NK-92 treated with Interleukin-12 subunit alpha and Interleukin-12 subunit beta, amount 100 ng/mL, for 24 hours (cell line): ENCODE measurements around the gene MAPK12.
"Not testable (repeated sequence)": the region's sequence is repeated elsewhere in the genome, so short reads cannot be mapped to it uniquely, and the experiment has no call there.

Experiments
- DNase-seq: peaks from one replicate; lab custom pipeline; 2025; lab: John Stamatoyannopoulos, UW

Gene MAPK12

GRCh38 chr22:50216055-50216683 is 45.3 kb downstream of the MAPK12 start:
- no peak for DNase-seq

DNA sequence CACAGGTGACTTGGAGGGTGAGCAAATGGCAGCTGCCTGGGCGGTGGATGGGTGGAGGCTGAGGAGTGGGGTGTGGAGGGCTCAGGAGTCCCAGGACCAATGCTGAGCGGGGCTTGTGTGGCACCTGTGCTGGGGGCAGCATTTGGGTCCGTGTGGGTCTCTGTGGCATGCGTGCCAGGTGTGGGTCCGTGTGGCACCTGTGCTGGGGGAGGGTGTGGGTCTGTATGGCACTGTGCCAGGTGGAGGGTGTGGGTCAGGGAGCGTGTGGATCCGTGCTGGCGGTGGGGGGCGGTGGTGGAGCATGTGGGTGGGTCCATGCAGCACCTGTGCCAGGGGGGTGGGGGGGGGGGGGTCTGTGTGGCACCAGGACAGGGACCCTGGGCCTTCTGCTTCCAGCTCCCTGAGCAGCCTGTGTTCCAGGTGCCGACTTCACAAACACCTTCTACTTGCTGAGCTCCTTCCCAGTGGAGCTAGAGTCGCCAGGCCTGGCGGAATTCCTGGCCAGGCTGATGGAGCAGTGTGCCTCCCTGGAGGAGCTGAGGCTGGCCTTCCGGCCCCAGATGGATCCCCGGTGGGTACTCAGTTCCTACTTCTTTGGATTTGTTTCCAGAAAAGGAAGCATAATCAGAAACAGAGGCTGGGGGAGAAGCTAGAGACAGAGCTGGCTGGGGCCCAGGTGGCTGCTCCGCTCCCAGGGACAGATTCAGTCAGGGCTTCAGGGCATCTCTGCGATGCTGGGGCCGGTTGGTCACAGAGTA is 46.0 kb downstream of the MAPK12 start:
- DNase-seq = no peak

DNA sequence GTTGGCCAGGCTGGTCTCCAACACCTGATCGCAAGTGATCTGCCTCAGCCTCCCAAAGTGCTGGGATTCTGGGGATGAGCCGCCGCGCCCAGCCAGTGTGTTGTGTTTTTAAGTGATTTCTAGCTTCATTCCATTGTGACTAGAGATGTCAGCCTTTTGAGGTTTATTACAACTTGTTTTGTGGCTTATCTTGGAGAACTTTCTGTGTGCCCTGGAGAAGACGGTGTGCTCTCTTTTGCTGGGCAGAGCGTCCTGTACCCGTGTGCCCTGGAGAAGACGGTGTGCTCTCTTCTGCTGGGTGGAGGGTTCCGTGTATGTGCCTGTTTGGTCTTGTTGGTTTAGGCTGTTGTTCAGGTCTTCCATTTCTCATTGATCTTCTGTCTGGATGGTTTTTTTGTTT is 48.2 kb downstream of the MAPK12 start:
- DNase-seq = no peak

DNA sequence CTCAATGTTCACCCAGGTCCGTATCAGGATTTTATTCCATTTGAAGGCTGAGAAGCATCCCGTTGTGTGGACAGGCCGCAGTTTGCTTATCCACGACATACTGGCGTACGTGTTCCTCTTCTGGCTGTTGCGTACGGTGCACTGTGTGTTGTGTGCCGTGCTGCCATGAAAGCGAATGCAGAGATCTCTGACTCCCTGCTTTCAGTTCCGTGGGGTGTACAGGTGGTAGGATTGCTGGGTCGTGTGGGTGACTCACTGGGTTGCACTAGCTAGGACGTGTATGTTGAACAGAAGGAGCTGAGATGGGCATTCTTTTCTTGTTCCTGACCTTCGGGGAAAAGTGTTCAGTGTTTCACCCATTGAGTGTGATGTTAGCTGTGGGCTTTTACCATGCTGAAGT is 50.3 kb downstream of the MAPK12 start:
- DNase-seq = no peak

DNA sequence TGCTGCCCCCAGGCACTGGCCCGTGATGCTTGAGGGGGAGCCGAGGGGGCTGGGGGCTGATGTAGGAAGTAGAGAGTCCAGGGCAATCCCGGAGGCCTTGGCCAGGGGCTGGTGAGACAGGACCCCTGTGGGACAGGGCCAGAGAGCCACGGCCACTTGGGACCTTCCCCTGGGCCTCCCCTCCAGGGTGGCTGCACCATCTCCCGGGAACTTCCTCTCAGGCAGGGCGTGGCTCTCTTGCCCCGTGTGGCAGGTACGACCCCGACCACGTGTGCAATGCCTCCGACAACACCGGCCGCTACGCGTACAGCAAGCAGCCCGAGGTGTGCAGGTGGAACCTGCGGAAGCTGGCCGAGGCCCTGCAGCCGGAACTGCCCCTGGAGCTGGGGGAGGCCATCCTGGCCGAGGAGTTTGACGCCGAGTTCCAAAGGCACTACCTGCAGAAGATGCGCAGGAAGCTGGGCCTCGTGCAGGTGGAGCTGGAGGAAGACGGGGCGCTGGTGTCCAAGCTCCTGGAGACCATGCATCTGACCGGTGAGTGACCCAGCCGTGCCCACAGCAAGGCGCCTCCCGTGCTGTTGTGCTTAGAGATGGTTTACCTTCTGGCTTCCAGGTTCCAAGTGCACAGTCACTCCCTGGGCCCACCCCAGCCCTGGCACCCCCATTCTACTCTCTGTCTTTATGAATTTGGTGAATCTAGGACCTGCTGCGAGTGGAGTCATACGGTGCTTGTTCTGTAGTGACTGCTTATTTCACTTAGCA is 50.9 kb downstream of the MAPK12 start:
- DNase-seq = no peak

GRCh38 chr22:50209893-50210292 is 51.6 kb downstream of the MAPK12 start:
- no peak for DNase-seq

GRCh38 chr22:50208939-50209892 is 52.3 kb downstream of the MAPK12 start:
- DNase-seq = no peak

- no peak for DNase-seq
Observed at GRCh38 chr22:50208430-50208938, 53.0 kb downstream of the MAPK12 start.

DNA sequence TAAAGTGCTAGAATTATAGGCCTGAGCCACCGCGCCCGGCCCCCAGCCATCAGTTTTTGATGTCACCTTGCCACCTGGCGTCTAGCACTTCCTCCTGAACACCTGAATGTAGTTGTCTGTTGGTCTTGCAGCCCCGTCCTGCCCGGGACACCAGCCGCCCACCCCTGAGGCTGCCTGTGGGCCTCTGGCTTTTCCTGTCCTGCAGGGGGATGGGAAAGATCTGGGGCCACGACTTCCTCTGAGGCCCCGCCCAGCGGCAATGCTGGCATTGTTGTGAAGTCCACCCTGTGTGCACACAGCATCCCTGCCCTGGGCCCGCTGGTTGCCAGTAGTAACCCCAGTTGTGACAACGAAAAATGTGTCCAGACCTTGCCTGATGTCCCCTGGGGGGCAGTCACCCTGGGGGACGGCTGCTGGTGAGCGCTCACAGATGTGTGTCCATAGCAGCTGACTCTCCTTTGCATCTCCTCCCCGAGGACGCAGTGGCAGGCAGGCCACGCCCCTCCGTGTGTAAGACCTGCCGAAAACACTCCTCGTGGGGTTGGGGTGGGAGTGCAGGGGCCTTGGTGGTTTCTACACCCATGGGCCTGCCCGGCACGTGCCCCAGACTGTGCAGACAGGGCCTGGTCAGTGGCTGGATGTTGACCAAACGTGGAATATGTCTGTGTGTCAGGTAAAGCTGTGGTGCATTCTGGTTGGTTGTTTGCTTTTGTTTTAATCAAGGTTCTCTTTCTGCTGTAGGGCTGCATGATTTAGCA is 53.9 kb downstream of the MAPK12 start:
- no peak for DNase-seq

- no peak for DNase-seq
Observed at GRCh38 chr22:50206599-50206998, 54.9 kb downstream of the MAPK12 start.

GRCh38 chr22:50205781-50206569 is 55.5 kb downstream of the MAPK12 start:
- no peak for DNase-seq

DNA sequence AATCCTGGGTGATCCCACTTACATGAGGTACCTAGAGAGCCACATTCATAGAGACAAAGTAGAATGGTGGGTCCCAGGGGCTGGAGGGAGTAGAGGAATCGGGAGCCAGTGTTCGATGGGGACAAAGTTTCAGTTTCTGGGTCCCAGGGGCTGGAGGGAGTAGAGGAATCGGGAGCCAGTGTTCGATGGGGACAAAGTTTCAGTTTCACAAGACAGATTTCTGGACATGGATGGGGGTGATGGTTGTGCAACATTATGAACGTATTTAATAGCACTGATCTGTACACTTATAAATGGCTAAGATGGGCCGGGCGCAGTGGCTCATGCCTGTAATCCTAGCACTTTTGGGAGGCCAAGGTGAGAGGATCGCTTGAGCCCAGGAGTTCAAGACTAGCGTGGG is 56.5 kb downstream of the MAPK12 start:
- DNase-seq = not testable (repeated sequence)

DNA sequence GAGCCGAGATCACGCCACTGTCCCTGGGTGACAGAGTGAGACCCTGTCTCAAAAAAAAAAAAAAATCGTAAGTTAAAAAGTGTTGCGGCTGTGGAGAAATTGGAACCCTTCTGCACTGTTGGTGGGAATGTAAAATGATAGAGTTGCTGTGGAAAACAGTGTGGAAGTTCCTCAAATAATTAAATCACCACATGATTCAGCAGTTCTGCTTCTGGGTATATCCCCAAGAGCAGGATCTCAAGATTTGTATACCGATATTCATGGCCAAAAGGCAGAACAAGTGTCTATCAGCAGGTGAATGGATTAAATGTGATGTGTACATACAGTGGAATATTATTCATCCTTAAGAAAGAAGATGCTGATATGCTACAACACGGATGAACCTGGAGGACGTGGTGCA is 56.9 kb downstream of the MAPK12 start:
- DNase-seq = no peak

DNA sequence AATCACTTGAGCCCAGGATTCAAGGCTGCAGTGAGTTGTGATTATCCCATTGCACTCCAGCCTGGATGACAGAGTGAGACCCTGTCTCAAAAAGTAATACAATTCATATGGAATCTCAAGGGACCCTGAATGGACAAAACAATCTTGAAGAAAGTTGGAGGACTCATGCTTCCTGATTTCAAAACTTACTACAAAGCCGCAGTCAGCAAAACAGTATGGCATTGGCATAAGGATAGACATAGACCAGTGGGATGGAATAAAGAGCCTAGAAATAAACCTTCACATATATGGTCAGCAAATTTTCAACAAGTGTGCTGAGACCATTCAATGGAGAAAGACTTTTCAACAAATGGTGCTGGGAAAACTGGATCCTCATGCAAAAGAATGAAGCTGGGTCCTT is 58.2 kb downstream of the MAPK12 start:
- no peak for DNase-seq
